HG03432 (cell line): ENCODE measurements around the gene ASB6.

ENCODE experiments used
- ATAC-seq: cut with Tn5 transposase; IDR thresholded peaks from one replicate; pipeline ENCODE4 v1.9.1; 2021; ENCODE audit warnings: mild to moderate bottlenecking, moderate library complexity; ENCODE audit not compliant: unreplicated experiment

ASB6 gene

GRCh38 chr9:129587487-129588262, 54.3 kb downstream of the ASB6 start:
- no peak for ATAC-seq

GRCh38 chr9:129586685-129587084, 55.3 kb downstream of the ASB6 start:
- no peak for ATAC-seq

- ATAC-seq: no peak
Measured at GRCh38 chr9:129586245-129586644, 55.7 kb downstream of the ASB6 start.

GRCh38 chr9:129585352-129585751, 56.6 kb downstream of the ASB6 start:
- ATAC-seq: no peak
